ENCODE data around the gene BRWD1. TPM values are rescaled to one million over a fixed set of nuclear protein-coding genes. Genes with fewer than 3 reads are reported as not detected.

BRWD1 gene
- total and polyA plus RNA-seq, 12 donors: 11.1 to 81.1 (median 37.6) TPM

- TF ChIP-seq CTCF (IDR thresholded peaks at IDR 0.05) (no peak), POLR2A (IDR thresholded peaks at IDR 0.05) (no peak)
- DNase-seq: no peak
- H3K27me3 ChIP-seq: no peaks in the 10 kb centered on the region
- intact Hi-C loops (cut with DNase I): no loop called here
- no peaks in the 10 kb centered on the region for H3K4me1 ChIP-seq (replicated peaks in 1 of 2)
- 77 to 91% (median 85%) methylated on average over 7 of the region's 7 CpGs for WGBS, 4 donors
- H3K36me3 ChIP-seq (replicated peaks in 1 of 2): no peaks in the 10 kb centered on the region
- H3K27ac ChIP-seq: no peak overlapping the region
- no peak overlapping the region for H3K4me3 ChIP-seq
- H3K9me3 ChIP-seq (replicated peaks in 1 of 3): no peaks in the 10 kb centered on the region
Measured at GRCh38 chr21:39326607-39327307, 13.3 kb upstream of the BRWD1 start.

- H3K36me3 ChIP-seq (replicated peaks in 1 of 2): no peaks in the 10 kb centered on the region
- no peaks in the 10 kb centered on the region for H3K27me3 ChIP-seq
- intact Hi-C loops (cut with DNase I): no loop called here
- no peak for DNase-seq
- H3K9me3 ChIP-seq (replicated peaks in 1 of 3): no peaks in the 10 kb centered on the region
- H3K4me1 ChIP-seq (replicated peaks in 1 of 2): no peaks in the 10 kb centered on the region
- TF ChIP-seq POLR2A (IDR thresholded peaks at IDR 0.05): no peak
- no peak for TF ChIP-seq CTCF (IDR thresholded peaks at IDR 0.05)
- no peak overlapping the region for H3K4me3 ChIP-seq
- H3K27ac ChIP-seq: no peak overlapping the region
- 91 to 96% (median 92%) methylated on average over 4 of the region's 4 CpGs for WGBS, 4 donors
Measured at GRCh38 chr21:39325458-39325857, 12.0 kb upstream of the BRWD1 start.

- intact Hi-C loops (cut with DNase I): no loop called here
- H3K4me1 ChIP-seq (replicated peaks in 1 of 2): peaks cover 8 to 10% of the 10 kb centered on the region in 2 donors
- H3K36me3 ChIP-seq (replicated peaks in 1 of 2): no peaks in the 10 kb centered on the region
- WGBS, 4 donors: 87 to 93% (median 88%) methylated on average over 6 of the region's 6 CpGs
- no peaks in the 10 kb centered on the region for H3K27me3 ChIP-seq
- TF ChIP-seq POLR2A (IDR thresholded peaks at IDR 0.05) (no peak), CTCF (IDR thresholded peaks at IDR 0.05) (no peak)
- no peak for DNase-seq
- no peaks in the 10 kb centered on the region for H3K9me3 ChIP-seq (replicated peaks in 1 of 3)
- no peak overlapping the region for H3K4me3 ChIP-seq
- no peak overlapping the region for H3K27ac ChIP-seq
Measured at GRCh38 chr21:39321424-39321823, 8.0 kb upstream of the BRWD1 start.

- 53 to 61% (median 58%) methylated on average over 3 of the region's 3 CpGs for WGBS, 4 donors
- DNase-seq: peak in 3 of 7 donors; percentile 59 to 63 (median 62)
- H3K27me3 ChIP-seq: no peaks in the 10 kb centered on the region
- no peaks in the 10 kb centered on the region for H3K36me3 ChIP-seq (replicated peaks in 1 of 2)
- no peaks in the 10 kb centered on the region for H3K9me3 ChIP-seq (replicated peaks in 1 of 3)
- peaks cover 8 to 10% of the 10 kb centered on the region in 2 donors for H3K4me1 ChIP-seq (replicated peaks in 1 of 2)
- TF ChIP-seq POLR2A (IDR thresholded peaks at IDR 0.05): no peak
- TF ChIP-seq CTCF (IDR thresholded peaks at IDR 0.05): no peak
- intact Hi-C loops (cut with DNase I): no loop called here
- no peak overlapping the region for H3K4me3 ChIP-seq
- no peak overlapping the region for H3K27ac ChIP-seq
Measured at GRCh38 chr21:39319814-39320332, 6.4 kb upstream of the BRWD1 start.
